ENCODE measurements around the gene HES3.

HES3 gene

DNA sequence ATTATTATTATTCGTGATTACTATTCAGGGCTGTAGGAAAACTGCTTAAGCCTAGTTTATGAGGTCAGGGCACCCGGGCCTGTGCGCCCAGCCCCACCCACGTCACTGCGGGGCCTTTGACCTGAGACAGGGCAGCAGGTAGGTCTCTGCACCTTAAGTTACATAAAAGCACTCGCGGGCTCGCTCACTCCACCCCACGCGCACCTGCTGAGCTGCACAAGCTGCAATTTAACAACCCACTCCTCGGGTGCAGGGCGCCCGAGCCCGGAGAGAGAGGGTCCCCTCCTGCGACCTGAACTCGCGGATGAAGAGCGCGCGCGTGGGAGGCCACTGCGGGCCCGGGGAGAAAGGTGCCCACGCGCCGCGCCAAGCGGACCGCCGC is 8.7 kb upstream of the HES3 start:
- Histone ChIP-seq H3K27ac (peak overlapping the region in 1 of 2 donors; percentile 69), H3K4me3 (peak overlapping the region; percentile 93)
- TF ChIP-seq, protein P1, sequence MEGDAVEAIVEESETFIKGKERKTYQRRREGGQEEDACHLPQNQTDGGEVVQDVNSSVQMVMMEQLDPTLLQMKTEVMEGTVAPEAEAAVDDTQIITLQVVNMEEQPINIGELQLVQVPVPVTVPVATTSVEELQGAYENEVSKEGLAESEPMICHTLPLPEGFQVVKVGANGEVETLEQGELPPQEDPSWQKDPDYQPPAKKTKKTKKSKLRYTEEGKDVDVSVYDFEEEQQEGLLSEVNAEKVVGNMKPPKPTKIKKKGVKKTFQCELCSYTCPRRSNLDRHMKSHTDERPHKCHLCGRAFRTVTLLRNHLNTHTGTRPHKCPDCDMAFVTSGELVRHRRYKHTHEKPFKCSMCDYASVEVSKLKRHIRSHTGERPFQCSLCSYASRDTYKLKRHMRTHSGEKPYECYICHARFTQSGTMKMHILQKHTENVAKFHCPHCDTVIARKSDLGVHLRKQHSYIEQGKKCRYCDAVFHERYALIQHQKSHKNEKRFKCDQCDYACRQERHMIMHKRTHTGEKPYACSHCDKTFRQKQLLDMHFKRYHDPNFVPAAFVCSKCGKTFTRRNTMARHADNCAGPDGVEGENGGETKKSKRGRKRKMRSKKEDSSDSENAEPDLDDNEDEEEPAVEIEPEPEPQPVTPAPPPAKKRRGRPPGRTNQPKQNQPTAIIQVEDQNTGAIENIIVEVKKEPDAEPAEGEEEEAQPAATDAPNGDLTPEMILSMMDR (IDR thresholded peaks at IDR 0.05) = no peak
- no peak for DNase-seq (ENCODE audit: low spot score)

DNA sequence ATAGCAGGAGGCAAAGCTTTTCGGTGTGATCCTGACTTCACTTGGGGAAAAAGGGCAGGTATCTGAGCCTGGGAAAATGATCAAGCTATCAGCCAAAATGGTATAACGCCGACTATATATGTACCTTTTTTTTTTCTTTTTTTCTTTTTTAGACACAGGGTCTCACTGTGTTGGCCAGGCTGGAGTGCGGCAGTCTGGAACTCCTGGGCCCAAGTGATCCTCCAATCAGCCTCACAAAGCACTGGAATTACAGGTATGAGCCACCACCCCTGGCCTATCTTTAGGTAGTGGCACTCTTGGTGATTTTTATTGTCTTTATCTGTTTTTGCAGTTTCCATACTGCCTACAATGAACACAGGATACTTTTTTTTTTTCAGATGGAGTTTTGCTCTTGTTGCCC is 6.9 kb upstream of the HES3 start:
- H3K4me3 ChIP-seq = no peak overlapping the region
- DNase-seq (ENCODE audit: low spot score) = no peak
- TF ChIP-seq, protein P1 (IDR thresholded peaks at IDR 0.05) = no peak
- no peak overlapping the region for H3K27ac ChIP-seq

DNA sequence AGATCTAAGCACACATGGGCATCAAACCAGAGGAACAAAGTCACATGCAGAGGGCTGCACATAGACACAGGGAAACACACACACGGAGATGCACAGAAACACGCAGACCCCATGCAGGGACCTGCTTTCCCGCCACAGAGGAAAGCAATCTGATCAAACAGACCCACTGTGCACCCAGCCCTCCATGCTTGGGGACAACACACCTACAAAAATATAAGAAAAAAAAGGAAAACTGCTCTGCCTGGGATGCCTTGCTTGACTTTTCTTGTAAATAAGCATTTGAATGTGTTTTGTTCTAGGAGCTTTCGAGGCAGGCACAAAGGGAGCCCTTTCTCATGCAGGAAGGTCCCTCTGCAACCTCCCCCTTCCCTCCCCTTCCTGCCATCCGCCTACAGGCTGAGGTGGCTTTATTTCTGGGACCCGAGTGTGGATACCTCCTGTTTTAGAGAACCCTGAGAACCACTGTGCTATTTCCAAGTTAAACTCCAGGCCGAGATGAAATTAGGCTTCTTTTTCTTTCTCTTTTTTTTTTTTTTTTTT is 4.7 kb upstream of the HES3 start:
- Histone ChIP-seq H3K27ac (no peak overlapping the region), H3K4me3 (no peak overlapping the region)
- DNase-seq (ENCODE audit: low spot score) = no peak
- TF ChIP-seq, protein P1 (IDR thresholded peaks at IDR 0.05) = no peak

DNA sequence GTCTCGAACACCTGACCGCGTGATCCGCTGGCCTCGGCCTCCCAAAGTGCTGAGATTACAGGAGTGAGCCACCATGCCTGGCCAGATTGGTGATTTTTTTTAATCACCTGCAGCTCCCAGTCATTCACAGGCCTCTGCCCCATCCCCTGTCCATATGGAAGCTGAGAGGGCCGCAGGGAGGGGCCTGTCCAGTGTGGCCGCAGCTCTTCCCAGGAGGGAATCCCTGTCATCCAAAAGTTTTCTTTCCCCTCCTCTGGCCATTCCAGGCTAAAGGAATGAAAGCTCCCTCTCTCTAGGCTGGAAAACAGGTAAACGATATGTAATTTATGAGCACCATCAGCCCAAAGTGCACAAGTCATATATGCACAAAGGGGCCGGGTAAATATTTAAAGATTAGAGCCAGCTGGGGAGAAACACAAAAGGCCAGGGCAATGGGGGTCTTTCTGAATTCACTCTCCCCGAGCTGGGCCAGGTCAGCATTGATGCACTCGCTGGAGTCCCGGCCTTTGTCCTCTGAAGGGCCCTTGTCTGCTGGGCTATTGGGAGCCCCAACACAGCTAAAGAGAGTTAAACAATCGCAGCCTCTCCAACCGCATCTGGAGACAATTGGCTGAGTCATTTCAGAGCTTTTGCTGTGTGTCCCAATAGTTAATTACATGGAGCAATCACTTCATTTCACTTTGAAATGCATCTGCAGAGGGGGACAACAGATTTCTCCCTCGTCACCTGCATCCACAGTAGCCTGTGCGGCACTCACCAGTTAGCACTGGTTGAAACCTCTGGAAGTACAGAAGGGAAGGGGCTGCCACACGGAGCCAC is 3.8 kb upstream of the HES3 start:
- DNase-seq (ENCODE audit: low spot score) = no peak
- TF ChIP-seq, protein P1 (IDR thresholded peaks at IDR 0.05) = no peak
- no peak overlapping the region for H3K27ac ChIP-seq
- H3K4me3 ChIP-seq = no peak overlapping the region

DNA sequence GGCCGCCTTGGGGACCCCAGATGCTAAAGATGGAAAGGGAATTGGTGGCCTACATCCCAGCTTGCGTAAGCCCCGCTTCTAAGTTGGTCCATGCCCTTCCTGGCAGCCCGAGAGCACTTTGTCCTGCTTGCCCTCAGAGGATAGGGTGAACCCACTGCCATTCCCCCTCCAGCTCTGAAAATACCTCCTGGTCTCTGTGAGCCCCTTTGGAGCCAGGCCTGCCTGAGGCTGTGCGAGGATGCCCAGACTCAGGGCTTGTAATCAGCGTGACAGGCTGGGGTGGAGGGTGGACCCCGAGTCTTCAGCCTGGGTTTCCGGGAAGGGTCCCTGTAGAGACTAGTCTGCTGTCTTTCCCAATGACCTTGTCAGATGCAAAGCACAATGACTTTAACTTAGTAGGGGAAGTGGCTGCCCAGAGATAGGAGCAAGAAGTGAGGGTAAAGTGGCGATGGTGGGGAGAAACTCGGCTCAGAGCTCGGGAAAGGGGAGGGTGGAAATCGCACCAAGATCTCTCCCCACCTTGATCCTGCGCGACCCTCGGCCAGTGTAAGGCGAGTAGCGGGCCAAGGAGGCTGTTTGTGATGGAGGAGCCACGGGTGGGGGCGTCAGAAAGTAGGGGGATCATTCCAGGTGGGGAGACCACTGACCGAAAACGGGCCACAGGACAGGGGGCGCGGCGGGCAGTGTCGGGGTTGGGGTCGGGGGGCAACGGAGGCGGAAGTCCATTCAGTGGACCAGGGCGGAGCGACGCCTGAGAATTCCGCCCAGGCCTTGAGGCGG is 2.7 kb upstream of the HES3 start:
- Histone ChIP-seq H3K27ac (no peak overlapping the region), H3K4me3 (peak overlapping the region; percentile 51)
- TF ChIP-seq, protein P1 (IDR thresholded peaks at IDR 0.05) = no peak
- DNase-seq (ENCODE audit: low spot score) = no peak

DNA sequence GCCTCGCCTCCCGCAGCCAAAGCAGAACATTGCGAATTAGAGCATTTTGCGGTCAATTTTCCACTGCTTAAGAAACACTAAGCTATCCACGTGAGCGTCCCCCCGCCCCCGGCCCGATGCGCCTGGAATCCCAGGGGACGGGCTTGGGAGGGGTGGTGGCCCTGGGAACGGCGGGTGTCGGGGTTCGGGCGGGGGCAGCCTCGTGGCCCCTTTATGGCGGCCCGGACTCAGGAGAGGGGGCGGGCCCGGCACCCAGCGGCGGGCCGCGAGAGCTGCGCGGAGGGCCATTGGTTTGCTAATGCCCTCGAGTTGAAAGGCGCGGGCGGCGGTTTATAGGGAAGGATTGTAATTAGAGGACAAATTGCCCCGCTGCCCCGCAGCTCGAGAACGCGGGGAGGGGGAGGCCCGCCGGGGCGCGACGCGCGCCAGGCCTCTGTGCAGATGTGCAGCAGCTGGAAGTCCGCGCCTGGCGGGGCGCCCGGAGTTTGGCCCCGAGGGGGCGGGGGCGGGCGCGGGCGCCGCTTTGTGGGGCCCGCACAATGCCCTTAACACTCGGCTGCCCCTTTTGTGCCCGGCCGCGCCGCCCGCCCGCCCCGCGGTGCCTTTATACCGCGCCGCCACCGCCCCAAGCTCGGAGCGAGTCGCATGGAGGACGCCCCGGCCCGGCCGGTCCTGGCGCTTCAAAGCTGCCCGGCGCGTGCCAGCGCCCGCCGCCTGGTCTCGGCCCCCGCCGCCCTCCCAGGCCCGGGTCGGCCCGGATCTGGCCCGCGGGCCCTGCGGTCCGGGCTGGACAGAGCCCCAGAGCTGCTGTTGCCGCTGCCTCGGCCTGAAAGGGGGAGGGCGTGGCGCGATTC is 1.9 kb upstream of the HES3 start:
- TF ChIP-seq, protein P1 (IDR thresholded peaks at IDR 0.05) = no peak
- DNase-seq (ENCODE audit: low spot score) = no peak
- Histone ChIP-seq H3K4me3 (peak overlapping the region; percentile 51), H3K27ac (no peak overlapping the region)
